Testis (tissue), 2 donors: ENCODE measurements around the gene BTD.

Experiments used
- CTCF ChIP-seq, 3 experiments: fragments of 450-650 bp in 2 of 3; fragments of 200-600 bp in 1 of 3; sonication (generic) in 1 of 3; IDR thresholded peaks; one replicate each; pipeline ENCODE4 v1.5.1; 2016 to 2019; ENCODE audit warnings: antibody characterized with exemption in 3 of 3, mild to moderate bottlenecking in 2 of 3, moderate library complexity in 1 of 3
- POLR2A ChIP-seq: fragments of 450-650 bp; IDR thresholded peaks from one replicate; pipeline ENCODE4 v1.6.1; 2017; ENCODE audit warnings: antibody characterized with exemption, mild to moderate bottlenecking, moderate library complexity

- TF ChIP-seq CTCF (IDR thresholded peaks at IDR 0.05) (no peak), POLR2A (no peak)
These were observed 81.1 kb downstream of the BTD start for GRCh38 chr3:15682561-15683185.
